ENCODE results near the gene GPS1. TPM values are rescaled to one million over a fixed set of nuclear protein-coding genes. Genes with fewer than 3 reads are reported as not detected.

GPS1 gene
- total RNA-seq, 3 donors from 2014 or later: 68.8 to 95.4 (median 94.4) TPM

- Histone ChIP-seq H3K9me3 (no peaks in the 10 kb centered on the region), H3K4me1 (no peaks in the 10 kb centered on the region), H3K27ac (no peak overlapping the region), H3K4me3 (no peak overlapping the region), H3K36me3 (peaks cover 71% of the 10 kb centered on the region), H3K27me3 (no peaks in the 10 kb centered on the region)
- no peak for DNase-seq (ENCODE audit: low spot score in 2 of 2)
- intact Hi-C loops (cut with DNase I; ENCODE audit: low total_unique reads): loop anchor here (10.0 kb wide), 1 partner anchor 50 kb away; the partner anchor contains the start of genes DCXR and RAC3
- TF ChIP-seq CTCF (IDR thresholded peaks at IDR 0.05) (no peak), POLR2AphosphoS5 (IDR thresholded peaks at IDR 0.05) (no peak), POLR2A (IDR thresholded peaks at IDR 0.05) (no peak)
Measured at GRCh38 chr17:82084373-82085030, 32.8 kb downstream of the GPS1 start.

GRCh38 chr17:82085031-82085861 lies 33.5 kb downstream of the GPS1 start:
- intact Hi-C loops (cut with DNase I; ENCODE audit: low total_unique reads): loop anchor here (10.0 kb wide), 1 partner anchor 50 kb away; the partner anchor contains the start of genes DCXR and RAC3
- no peaks in the 10 kb centered on the region for H3K4me1 ChIP-seq
- H3K27ac ChIP-seq: no peak overlapping the region
- TF ChIP-seq CTCF (IDR thresholded peaks at IDR 0.05) (no peak), POLR2AphosphoS5 (IDR thresholded peaks at IDR 0.05) (no peak), POLR2A (IDR thresholded peaks at IDR 0.05) (no peak)
- H3K9me3 ChIP-seq: no peaks in the 10 kb centered on the region
- H3K27me3 ChIP-seq: no peaks in the 10 kb centered on the region
- H3K36me3 ChIP-seq: peaks cover 69% of the 10 kb centered on the region
- no peak for DNase-seq (ENCODE audit: low spot score in 2 of 2)
- H3K4me3 ChIP-seq: no peak overlapping the region

GRCh38 chr17:82085931-82086764 lies 34.5 kb downstream of the GPS1 start:
- no peak for TF ChIP-seq CTCF (IDR thresholded peaks at IDR 0.05)
- TF ChIP-seq POLR2AphosphoS5 (IDR thresholded peaks at IDR 0.05): no peak

GRCh38 chr17:82086941-82087906 lies 35.5 kb downstream of the GPS1 start:
- Histone ChIP-seq H3K9me3 (no peaks in the 10 kb centered on the region), H3K27ac (no peak overlapping the region), H3K36me3 (peaks cover 60% of the 10 kb centered on the region), H3K27me3 (no peaks in the 10 kb centered on the region), H3K4me1 (no peaks in the 10 kb centered on the region), H3K4me3 (no peak overlapping the region)
- intact Hi-C loops (cut with DNase I; ENCODE audit: low total_unique reads): loop anchor here (10.0 kb wide), 1 partner anchor 52 kb away; the partner anchor contains the start of genes DCXR and RAC3
- DNase-seq (ENCODE audit: low spot score in 2 of 2): no peak
- TF ChIP-seq CTCF (IDR thresholded peaks at IDR 0.05): no peak
- no peak for TF ChIP-seq POLR2A (IDR thresholded peaks at IDR 0.05)

More at GRCh38 chr17:82085931-82086764, 34.5 kb downstream of the GPS1 start:
- Histone ChIP-seq H3K36me3 (peaks cover 66% of the 10 kb centered on the region), H3K27ac (no peak overlapping the region), H3K4me1 (no peaks in the 10 kb centered on the region), H3K27me3 (no peaks in the 10 kb centered on the region), H3K9me3 (no peaks in the 10 kb centered on the region), H3K4me3 (no peak overlapping the region)
- DNase-seq (ENCODE audit: low spot score in 2 of 2): no peak
- intact Hi-C loops (cut with DNase I; ENCODE audit: low total_unique reads): loop anchor here (10.0 kb wide), 1 partner anchor 51 kb away; the partner anchor contains the start of genes DCXR and RAC3
